T-cell (primary cell): ENCODE data around the gene JUP. TPM values are rescaled to one million over a fixed set of nuclear protein-coding genes. Genes with fewer than 3 reads are reported as not detected.
A peak's percentile ranks its signal among the peaks of the same experiment; 100 is the strongest.

ENCODE experiments used
- ATAC-seq, 4 experiments: fragments of 200-7000 bp in 3 of 4; fragments of 150-1000 bp in 1 of 4; cut with Tn5 transposase; replicated peaks in 1 of 4; 1 replicate in 3 of 4; 2 replicates in 1 of 4; pipeline ENCODE4 v1.10.0; 2021; ENCODE audit warnings: moderate library complexity in 3 of 4, mild to moderate bottlenecking in 2 of 4, moderate number of reproducible peaks in 1 of 4
- CTCF ChIA-PET, 2 donors: fragments of 300-600 bp; sonication (Branson Sonifier 250); formaldehyde crosslinking; loops; one replicate each; lab custom pipeline; 2022; ENCODE audit warnings: antibody characterized with exemption in 2 of 2; lab: Charles Lee
- POLR2A ChIA-PET, 2 donors: fragments of 300-600 bp; sonication (Branson Sonifier 250); formaldehyde crosslinking; loops; one replicate each; lab custom pipeline; 2022; ENCODE audit warnings: antibody characterized with exemption in 2 of 2; lab: Charles Lee
- DNase-seq, 35 experiments: peaks; one replicate each; pipeline versions ENCODE4 v3.0.0 to v3.0.0-alpha.2; 2013 to 2023
- H3K27ac ChIP-seq: one replicate; pipeline ENCODE4 v1.5.1; 2013; ENCODE audit warnings: low read length
- H3K27me3 ChIP-seq, 2 experiments: replicated peaks in 1 of 2; 1 replicate in 1 of 2; 2 replicates in 1 of 2; pipeline versions ENCODE4 v1.6.1 to v1.7.0; 2013; ENCODE audit warnings: low read length in 1 of 2, mixed read lengths in 1 of 2; ENCODE audit not compliant: control insufficient read depth in 2 of 2, insufficient read depth in 2 of 2; ENCODE audit errors: extremely low read depth in 1 of 2
- H3K36me3 ChIP-seq, 2 donors: 1 replicate in 1 of 2; 2 replicates in 1 of 2; pipeline versions ENCODE4 v1.6.1 to v1.7.0; 2013; ENCODE audit warnings: low read length in 1 of 2; ENCODE audit not compliant: control insufficient read depth in 2 of 2, insufficient read depth in 1 of 2; ENCODE audit errors: extremely low read depth in 1 of 2
- H3K4me1 ChIP-seq, 2 experiments: 1 replicate in 1 of 2; 2 replicates in 1 of 2; pipeline versions ENCODE4 v1.6.1 to v1.7.0; 2013; ENCODE audit warnings: low read length in 2 of 2, mixed read lengths in 1 of 2; ENCODE audit not compliant: insufficient read depth in 2 of 2, control insufficient read depth in 1 of 2; ENCODE audit errors: extremely low read depth in 1 of 2
- H3K4me3 ChIP-seq, 2 donors: 1 replicate in 1 of 2; 2 replicates in 1 of 2; pipeline versions ENCODE4 v1.5.1 to v1.7.0; 2013; ENCODE audit warnings: mild to moderate bottlenecking in 2 of 2, low read length in 1 of 2, moderate library complexity in 1 of 2; ENCODE audit not compliant: control insufficient read depth in 1 of 2; ENCODE audit errors: extremely low read depth in 1 of 2
- H3K9me3 ChIP-seq: 2 replicates; pipeline ENCODE4 v1.7.0; 2013
- H3K27ac Mint-ChIP-seq, 2 donors: one replicate each; pipeline ENCODE4 v1.8.0; 2020 to 2021; ENCODE audit warnings: mild to moderate bottlenecking in 2 of 2, mixed read lengths in 2 of 2
- H3K27me3 Mint-ChIP-seq, 2 donors: one replicate each; pipeline ENCODE4 v1.8.0; 2021 to 2022; ENCODE audit warnings: mixed read lengths in 2 of 2
- H3K36me3 Mint-ChIP-seq: one replicate; pipeline ENCODE4 v1.8.0; 2021; ENCODE audit warnings: mixed read lengths
- H3K4me1 Mint-ChIP-seq, 3 donors: one replicate each; pipeline ENCODE4 v1.8.0; 2020 to 2022; ENCODE audit warnings: mixed read lengths in 3 of 3, mild to moderate bottlenecking in 1 of 3
- H3K4me3 Mint-ChIP-seq, 3 donors: one replicate each; pipeline ENCODE4 v1.8.0; 2020 to 2022; ENCODE audit warnings: mild to moderate bottlenecking in 3 of 3, mixed read lengths in 3 of 3, moderate library complexity in 3 of 3
- H3K9me3 Mint-ChIP-seq, 3 donors: one replicate each; pipeline ENCODE4 v1.8.0; 2020 to 2022; ENCODE audit warnings: mixed read lengths in 3 of 3
- WGBS: methylation state at CpG from one replicate; pipeline ENCODE4 v1.1.5; 2013; ENCODE audit warnings: missing lambda C conversion rate; ENCODE audit not compliant: insufficient coverage; 5-methylcytosine and 5-hydroxymethylcytosine counted together
- total RNA-seq, 35 experiments: library from RNA in 6 of 35; stranded (reverse) in 6 of 35; fragments of 120-200 nt in 1 of 35; gene quantifications; one replicate each; pipeline versions ENCODE4 v1.2.1 to v1.2.4 and lab custom pipeline; 2013 to 2026

JUP gene
- total RNA-seq, 5 donors from 2014 or later (not counting 1 experiment from before 2014, with no cell fraction given): 1.1 to 4.8 (median 3.4) TPM

DNA sequence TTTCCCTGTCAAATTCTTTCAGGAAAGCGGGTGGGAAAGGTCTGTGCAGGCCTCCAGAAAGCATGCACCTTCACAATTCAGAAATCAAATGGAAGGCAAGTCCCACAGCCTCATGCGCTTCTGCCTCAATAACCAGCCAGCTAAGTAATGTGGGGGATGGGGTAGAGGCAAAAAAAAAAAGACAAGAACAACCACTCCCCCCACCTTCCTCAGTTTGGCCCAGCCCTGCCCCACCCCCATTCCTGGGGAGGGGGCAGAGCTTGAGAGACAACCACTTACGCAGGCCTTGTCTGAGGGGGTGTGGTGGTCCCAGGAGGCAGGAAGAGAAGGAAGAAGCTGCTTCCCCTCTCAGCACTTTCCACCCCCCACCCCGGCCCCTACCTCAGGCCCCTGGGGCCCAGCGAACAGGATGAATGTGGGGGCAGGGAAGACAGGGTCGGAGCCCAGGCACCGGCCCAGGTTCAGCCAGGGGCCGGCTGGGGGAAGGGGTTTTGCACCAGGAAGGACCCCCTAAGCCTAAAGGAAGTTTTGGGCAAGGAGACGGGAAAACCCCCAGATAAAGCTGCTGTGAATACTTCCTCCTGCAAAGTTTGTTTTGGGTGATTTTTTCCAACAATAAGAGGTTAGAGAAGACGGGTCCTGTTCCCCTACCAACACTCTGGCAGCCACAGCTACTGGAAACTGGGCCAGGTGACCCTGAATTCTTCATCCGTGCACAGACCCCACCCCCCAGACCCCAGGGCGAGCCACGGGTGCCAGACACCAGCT lies 1.2 kb downstream of the JUP start:
- no peak for DNase-seq
- WGBS: 11% methylated on average over 6 of the region's 13 CpGs
- peak overlapping the region in 1 of 2 donors; percentile 66 for H3K4me3 ChIP-seq
- H3K27me3 ChIP-seq: peaks cover 0 to 60% of the 10 kb centered on the region in 2 experiments
- Mint-ChIP-seq H3K4me1 (peaks cover 22 to 36% (median 26%) of the 10 kb centered on the region in 3 donors), H3K27ac (no peak overlapping the region), H3K9me3 (no peaks in the 10 kb centered on the region), H3K27me3 (peaks cover 4 to 44% of the 10 kb centered on the region in 2 donors), H3K4me3 (peak overlapping the region; percentile 54 to 68 (median 61)), H3K36me3 (no peaks in the 10 kb centered on the region)
- no peaks in the 10 kb centered on the region for H3K9me3 ChIP-seq
- H3K4me1 ChIP-seq: peaks cover 23 to 33% of the 10 kb centered on the region in 2 experiments
- H3K27ac ChIP-seq: no peak overlapping the region
- ATAC-seq: no peak
- ChIA-PET CTCF (interaction anchor here in 1 of 2 donors (0.7 kb wide), 1 partner anchor 14 kb away, joined by 4 read pairs; no protein-coding TSS in a partner anchor), POLR2A (no interaction called here)
- no peaks in the 10 kb centered on the region for H3K36me3 ChIP-seq

DNA sequence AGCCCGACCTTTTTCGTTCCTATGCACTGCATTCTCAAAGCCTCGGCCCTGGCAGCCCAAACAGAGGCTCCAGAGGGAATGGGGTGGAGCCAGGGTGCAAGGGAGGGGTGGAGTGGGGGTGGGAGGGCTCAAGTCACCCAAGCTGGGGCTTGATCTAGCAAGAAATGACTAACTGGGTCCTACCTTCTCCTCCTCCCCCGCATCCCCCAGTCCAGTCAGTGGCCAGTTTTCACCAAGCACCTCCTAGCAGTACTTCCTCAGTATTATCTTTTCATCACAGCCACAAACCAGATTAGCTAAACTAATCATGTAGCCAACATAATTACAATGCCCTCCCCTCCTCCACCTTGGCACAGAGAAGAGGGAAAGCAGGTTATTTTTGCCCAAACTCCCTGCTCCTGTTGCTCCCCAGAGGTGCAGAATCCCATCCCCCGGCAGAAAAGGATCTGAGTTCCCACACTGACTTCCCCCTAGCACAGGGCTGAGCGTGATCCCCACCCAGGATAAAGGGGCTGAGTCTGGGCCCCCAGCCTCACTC lies 2.2 kb downstream of the JUP start:
- Mint-ChIP-seq H3K36me3 (no peaks in the 10 kb centered on the region), H3K27me3 (peaks cover 4 to 44% of the 10 kb centered on the region in 2 donors), H3K4me3 (peak overlapping the region in 1 of 3 donors; percentile 68), H3K9me3 (no peaks in the 10 kb centered on the region), H3K4me1 (peaks cover 22 to 36% (median 26%) of the 10 kb centered on the region in 3 donors), H3K27ac (no peak overlapping the region)
- ChIA-PET CTCF (interaction anchor here in 1 of 2 donors (0.7 kb wide), 1 partner anchor 1725 kb away, joined by 3 read pairs; no protein-coding TSS in a partner anchor), POLR2A (no interaction called here)
- no peak overlapping the region for H3K4me3 ChIP-seq
- no peak overlapping the region for H3K27ac ChIP-seq
- DNase-seq (no peak), ATAC-seq (no peak)
- no peaks in the 10 kb centered on the region for H3K9me3 ChIP-seq
- no peaks in the 10 kb centered on the region for H3K36me3 ChIP-seq
- H3K27me3 ChIP-seq: peaks cover 0 to 68% of the 10 kb centered on the region in 2 experiments
- H3K4me1 ChIP-seq: peaks cover 23 to 33% of the 10 kb centered on the region in 2 experiments
- 67% methylated on average over 1 of the region's 6 CpGs for WGBS

DNA sequence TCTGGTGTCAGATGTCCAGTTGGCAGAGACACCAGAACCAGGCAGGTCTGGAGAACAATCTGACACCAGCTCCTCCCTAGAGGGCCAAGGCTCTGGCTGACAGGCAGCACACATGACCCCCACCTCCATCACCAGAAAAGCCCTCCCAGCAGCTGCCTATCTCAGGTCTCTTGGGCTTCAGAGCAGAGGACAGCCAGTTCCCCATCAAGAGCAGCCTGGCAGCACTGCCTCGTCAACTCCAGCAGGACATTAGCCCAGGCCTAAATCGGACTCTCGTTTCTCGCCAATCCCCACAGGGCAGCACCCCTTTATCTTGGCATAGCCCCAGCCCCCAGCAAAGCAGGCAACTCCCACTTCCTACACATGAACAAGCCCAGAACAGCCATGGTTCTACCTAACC lies 4.4 kb downstream of the JUP start:
- H3K4me3 ChIP-seq: no peak overlapping the region
- DNase-seq (no peak), ATAC-seq (no peak)
- 88% methylated on average over 4 of the region's 4 CpGs for WGBS
- ChIA-PET CTCF (no interaction called here), POLR2A (no interaction called here)
- peaks cover 4 to 39% of the 10 kb centered on the region in 2 donors for H3K27me3 Mint-ChIP-seq
- H3K36me3 ChIP-seq: peaks cover 0 to 3% of the 10 kb centered on the region in 2 donors
- H3K9me3 Mint-ChIP-seq: no peaks in the 10 kb centered on the region
- no peak overlapping the region for H3K27ac Mint-ChIP-seq
- H3K9me3 ChIP-seq: no peaks in the 10 kb centered on the region
- no peaks in the 10 kb centered on the region for H3K36me3 Mint-ChIP-seq
- no peak overlapping the region for H3K4me3 Mint-ChIP-seq
- H3K4me1 ChIP-seq: peaks cover 16 to 21% of the 10 kb centered on the region in 2 experiments
- H3K27me3 ChIP-seq: peaks cover 0 to 74% of the 10 kb centered on the region in 2 experiments
- no peak overlapping the region for H3K27ac ChIP-seq
- H3K4me1 Mint-ChIP-seq: peaks cover 4 to 21% (median 13%) of the 10 kb centered on the region in 3 donors

DNA sequence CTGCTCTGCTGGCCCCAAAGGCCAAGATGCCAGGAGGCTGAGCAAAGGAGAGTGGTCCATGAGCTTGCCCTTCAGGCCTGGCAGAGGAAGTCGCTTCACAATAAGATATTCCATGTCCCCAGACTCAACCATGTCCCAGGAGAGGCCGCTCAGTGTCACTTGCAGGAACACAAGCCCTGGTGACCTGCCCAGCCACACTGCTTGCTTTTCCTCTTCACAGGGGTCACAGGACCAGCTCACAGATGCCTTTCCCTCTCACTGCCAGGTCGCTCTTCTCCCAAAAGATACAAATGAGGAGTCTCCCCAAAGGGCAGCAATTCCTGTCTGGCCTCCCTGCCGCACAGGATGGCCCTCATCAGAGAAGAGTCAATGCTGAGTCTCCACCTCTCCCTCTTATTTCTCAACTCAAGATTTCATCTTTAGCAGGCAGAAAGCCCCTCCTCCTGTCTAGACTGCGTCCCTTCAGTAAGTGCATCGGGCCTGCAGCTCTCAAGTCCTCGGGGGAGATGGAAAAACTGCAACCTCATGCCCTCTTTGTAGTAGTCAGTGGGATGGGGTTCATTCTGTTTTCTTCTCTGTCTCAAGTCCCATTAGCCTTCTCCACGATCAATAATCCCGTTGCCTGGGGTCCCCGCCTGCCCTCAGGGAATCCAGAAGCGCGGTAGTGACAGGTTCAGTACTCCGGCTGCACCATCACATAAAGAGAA lies 5.0 kb downstream of the JUP start:
- ATAC-seq: no peak
- CTCF ChIA-PET: interaction anchor here in 1 of 2 donors (1.6 kb wide), 1 partner anchor 20 kb away, joined by 8 read pairs; no protein-coding TSS in a partner anchor
- H3K27ac Mint-ChIP-seq: no peak overlapping the region
- POLR2A ChIA-PET: interaction anchor here in 1 of 2 donors (0.6 kb wide), 1 partner anchor 276 kb away, joined by 3 read pairs; the partner anchor contains the start of gene KRT13
- H3K27me3 ChIP-seq: peaks cover 0 to 72% of the 10 kb centered on the region in 2 experiments
- peaks cover 0 to 16% (median 8%) of the 10 kb centered on the region in 3 donors for H3K4me1 Mint-ChIP-seq
- WGBS: 70% methylated on average over 6 of the region's 13 CpGs
- peaks cover 4 to 35% of the 10 kb centered on the region in 2 donors for H3K27me3 Mint-ChIP-seq
- H3K9me3 ChIP-seq: no peaks in the 10 kb centered on the region
- no peak overlapping the region for H3K4me3 Mint-ChIP-seq
- no peak for DNase-seq
- no peaks in the 10 kb centered on the region for H3K36me3 Mint-ChIP-seq
- no peak overlapping the region for H3K4me3 ChIP-seq
- H3K9me3 Mint-ChIP-seq: no peaks in the 10 kb centered on the region
- H3K36me3 ChIP-seq: peaks cover 0 to 3% of the 10 kb centered on the region in 2 donors
- H3K27ac ChIP-seq: no peak overlapping the region
- peaks cover 12 to 16% of the 10 kb centered on the region in 2 experiments for H3K4me1 ChIP-seq

DNA sequence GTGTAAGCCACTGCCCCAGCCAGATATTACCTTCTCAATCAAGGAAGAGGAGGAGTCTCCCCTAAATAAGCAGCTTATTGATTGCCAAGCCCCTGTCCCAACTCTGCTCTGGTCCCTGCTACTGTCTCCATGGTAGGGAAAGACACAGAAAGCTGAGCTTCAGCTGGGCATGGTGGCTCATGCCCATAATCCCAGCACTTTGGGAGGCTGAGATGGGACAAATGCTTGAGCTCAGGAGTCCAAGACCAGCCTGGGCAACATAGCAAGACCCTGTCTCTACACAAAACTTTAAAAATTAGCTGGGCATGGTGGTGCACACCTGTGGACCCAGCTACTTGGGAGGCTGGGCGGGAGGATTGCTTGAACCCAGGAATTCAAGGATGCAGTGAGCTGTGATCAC lies 6.6 kb downstream of the JUP start:
- H3K27me3 ChIP-seq: peaks cover 0 to 66% of the 10 kb centered on the region in 2 experiments
- Mint-ChIP-seq H3K27ac (no peak overlapping the region), H3K9me3 (no peaks in the 10 kb centered on the region), H3K4me1 (peaks cover 0 to 9% (median 3%) of the 10 kb centered on the region in 3 donors), H3K27me3 (peaks cover 4 to 37% of the 10 kb centered on the region in 2 donors), H3K4me3 (no peak overlapping the region), H3K36me3 (no peaks in the 10 kb centered on the region)
- no peak overlapping the region for H3K4me3 ChIP-seq
- WGBS: 57% methylated on average over 1 of the region's 1 CpG
- ChIA-PET POLR2A (no interaction called here), CTCF (interaction anchor here in 1 of 2 donors (0.7 to 1.6 kb wide), 3 partner anchors 21 to 84 kb away, joined by 4 to 8 read pairs (median 5); no protein-coding TSS in a partner anchor)
- H3K4me1 ChIP-seq: peaks cover 2 to 5% of the 10 kb centered on the region in 2 experiments
- no peaks in the 10 kb centered on the region for H3K9me3 ChIP-seq
- peaks cover 0 to 3% of the 10 kb centered on the region in 2 donors for H3K36me3 ChIP-seq
- DNase-seq (no peak), ATAC-seq (no peak)
- no peak overlapping the region for H3K27ac ChIP-seq
